ENCODE data around the gene ZNF428.

- TF ChIP-seq CTCF (IDR thresholded peaks at IDR 0.05): no peak
- no peak for TF ChIP-seq POLR2A (IDR thresholded peaks at IDR 0.05)
- TF ChIP-seq POLR2AphosphoS5 (IDR thresholded peaks at IDR 0.05): no peak
Observed at GRCh38 chr19:43598445-43599240, 20.8 kb downstream of the ZNF428 start.

Measured in transverse colon (tissue), 4 donors.